ENCODE data around the gene SLC38A6.
"Not testable (repeated sequence)": the region's sequence is repeated elsewhere in the genome, so short reads cannot be mapped to it uniquely, and the experiment has no call there.

Gene SLC38A6

DNA sequence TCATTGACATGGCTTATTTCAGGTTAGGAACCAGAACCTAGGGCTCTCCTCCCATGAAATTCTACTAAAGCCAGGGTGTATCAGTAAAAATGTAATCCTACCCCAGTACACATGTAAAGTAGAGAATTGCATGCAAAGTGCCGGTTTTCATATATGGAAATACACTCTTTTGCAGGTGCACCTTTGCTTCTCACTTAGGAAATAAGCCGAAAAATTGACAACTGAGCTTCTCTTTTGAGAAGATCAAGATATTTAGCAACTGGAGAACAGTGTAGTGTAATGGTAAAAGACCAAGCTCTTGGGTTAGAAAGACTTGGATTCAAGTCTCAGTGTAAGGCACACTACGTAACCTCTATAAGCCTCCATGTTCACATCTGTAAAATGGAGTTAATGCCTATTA, 82.4 kb downstream of the SLC38A6 start:
- no peak for DNase-seq

DNA sequence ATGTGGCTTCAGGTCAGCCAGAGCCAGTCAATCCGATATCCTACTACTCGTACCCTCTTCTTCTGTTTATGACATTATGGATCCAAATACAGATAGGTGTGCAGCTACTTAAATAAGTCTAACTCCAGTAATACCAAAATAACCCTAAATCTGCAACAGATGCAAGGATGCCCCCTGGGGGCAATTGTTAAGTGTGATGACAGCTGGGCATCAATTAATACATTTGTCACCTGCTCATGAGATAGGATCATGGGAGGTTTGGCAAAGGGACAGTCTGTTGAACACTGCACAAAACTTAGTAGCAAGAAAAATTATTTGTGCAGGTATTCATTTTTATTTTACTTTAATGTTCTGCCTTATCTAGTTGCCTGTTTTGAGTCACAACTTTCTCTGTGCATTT, 83.2 kb downstream of the SLC38A6 start:
- DNase-seq, result no peak

DNA sequence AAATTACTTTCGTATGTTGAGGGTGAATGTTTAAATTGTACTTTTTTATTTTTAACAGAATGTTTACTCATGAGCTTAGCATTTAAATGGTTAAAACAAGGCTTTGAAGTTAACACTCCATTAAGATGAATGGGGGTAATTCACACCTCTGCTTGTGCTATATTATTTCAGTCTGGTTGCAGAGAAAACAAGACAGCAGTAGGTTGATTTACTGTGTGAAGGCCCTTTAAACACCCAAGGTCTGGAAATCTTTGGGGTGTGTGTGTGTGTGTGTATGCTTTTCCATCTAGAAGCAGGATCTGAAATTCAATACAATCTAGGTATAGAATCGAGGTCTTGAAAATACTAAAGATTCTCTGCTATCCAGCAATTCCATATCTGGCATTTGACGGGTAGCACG, 83.8 kb downstream of the SLC38A6 start:
- no peak for DNase-seq

DNA sequence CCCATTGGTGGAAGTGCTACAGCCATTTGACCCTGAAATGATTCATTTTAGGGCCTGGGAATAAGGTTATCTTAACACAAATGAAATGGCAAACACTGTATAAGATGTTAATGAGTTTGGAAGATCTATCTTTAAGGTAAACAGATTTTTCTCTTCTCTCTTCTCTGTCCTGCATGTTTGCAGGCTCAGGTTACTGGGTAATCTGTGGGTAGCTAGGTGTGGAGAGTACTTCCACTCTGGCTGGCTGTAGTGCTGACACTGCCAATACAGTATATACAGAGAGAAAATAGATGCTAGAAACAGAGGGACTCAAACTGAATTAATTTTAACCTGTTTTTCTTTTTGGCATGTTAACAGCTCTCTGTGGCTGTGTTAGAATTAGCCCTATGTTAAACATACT, 84.6 kb downstream of the SLC38A6 start:
- no peak for DNase-seq

DNA sequence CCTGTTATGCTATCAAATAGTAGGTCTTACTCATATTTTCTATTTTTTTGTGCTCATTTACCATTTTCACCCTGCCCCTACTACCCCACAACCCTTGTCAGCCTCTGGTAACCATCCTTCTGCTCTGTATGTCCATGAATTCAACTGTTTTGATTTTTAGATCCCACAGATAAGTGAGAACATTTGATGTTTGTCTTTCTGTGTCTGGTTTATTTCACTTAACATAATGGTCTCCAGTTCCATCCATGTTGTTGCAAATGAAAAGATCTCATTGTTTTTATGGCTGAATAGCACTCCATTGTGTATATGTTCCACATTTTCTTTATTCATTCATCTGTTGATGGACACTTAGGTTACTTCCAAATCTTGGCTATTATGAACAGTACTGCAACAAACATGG, 91.4 kb downstream of the SLC38A6 start:
- not testable (repeated sequence) for DNase-seq

DNA sequence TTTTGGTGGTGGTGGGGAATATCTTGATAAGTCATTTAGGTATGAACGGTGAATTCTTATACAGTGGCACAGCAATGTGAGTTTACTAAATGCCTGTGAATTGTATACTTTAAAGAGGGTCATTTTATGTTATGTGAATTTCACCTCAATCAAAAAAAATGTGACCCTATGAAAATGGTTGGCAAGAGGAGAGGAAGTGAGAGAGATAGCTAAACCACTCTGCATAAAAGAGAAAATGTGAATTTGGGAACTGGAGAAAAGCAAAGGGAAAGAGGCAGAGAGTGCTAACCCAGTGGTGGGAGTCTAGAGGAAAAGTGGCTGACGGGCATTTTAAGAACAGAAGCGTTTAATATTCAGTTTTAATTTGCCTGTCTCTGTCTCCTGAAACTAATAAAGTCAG, 93.8 kb downstream of the SLC38A6 start:
- no peak for DNase-seq

DNA sequence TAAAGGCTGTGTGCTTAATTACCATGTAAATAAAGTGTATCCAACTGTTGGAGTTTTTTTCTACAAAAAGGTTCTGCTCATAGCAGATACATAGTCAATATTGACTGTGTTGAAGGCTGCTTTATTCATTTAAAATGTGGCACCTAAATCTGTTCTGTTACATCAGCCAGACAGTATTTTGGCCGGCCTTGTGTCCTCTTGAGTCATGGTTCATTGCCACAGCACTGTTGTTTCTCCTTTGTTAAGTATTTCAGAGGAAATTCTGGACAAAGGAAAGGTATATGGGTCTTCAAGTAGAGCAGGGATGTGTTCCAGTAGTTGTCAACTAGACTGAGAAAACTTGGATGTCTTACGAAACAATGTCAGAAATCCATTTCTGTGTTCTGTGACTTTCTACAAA, 95.5 kb downstream of the SLC38A6 start:
- peak; percentile 17 for DNase-seq

DNA sequence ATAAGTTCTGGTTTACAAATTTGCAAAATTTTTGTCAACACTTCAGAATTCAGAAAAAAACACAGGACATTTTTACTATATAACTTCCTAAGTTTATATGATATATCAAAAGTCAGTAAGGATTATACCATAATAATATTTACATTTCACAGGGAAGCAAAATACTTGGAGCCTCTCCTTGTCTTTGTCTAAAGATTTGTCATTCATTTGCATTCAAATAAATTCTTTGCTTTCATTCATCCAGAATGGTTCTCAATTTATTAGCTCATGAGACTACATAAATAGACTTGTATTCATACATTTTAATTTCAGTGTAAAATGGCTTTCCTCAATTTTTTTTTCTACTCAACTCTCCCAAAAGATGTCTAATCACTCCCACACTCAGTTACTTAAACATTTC, 96.4 kb downstream of the SLC38A6 start:
- DNase-seq, result no peak

DNA sequence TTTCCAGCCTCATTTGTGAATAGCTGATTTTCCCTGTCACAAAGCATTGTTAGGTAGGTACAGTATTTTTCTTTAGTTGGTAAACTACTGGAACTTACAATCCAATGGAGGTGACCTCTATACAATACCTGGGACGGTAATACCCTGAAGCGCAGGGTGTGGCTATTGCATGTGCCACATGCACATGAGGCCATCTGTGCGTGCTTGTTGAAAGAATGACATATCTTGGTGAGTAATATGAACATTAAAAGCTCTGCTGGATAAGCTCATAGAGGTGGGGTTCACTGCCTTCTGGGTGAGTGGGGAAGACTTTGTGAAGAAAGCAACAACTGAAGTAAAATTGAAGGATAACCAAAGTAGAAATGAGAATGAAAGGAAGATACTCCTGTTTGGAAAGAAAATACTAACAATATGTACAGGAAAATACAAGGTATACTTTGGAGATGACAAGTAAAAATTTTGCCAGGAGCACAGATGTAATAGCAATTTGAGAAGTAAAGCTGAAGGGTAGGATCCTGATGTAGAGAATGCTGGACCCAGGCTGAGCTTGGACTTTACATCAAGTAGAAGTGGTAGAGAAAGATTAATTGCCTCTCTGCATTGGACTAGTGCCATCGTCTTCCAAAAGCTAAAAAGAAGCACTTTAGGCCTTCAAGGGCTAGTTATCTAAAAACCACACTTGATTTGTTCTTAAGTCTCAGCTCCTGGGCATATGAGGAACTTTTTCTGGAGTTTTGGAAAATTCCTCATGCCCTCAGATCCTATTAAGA, 97.1 kb downstream of the SLC38A6 start:
- no peak for DNase-seq

DNA sequence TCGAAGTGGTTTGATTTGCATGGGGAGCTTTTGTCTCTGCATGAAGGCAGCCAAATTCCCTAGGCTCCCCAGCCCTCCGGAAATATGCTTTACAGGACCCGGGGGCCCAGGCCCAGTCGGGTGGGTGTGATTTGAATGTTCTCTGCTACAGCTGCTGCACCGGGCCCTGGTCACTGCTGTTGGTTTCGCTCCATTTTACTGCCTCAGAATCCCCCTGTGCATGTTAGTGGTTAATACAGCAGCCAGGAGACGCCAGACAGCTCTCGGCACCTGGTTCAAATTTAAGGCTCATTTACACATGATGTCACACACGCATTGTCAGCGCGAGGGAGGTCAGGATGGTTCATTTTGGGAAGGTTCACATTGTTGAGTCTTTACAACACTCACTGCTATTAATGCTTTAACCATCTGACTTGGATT, 99.6 kb downstream of the SLC38A6 start:
- no peak for DNase-seq

DNA sequence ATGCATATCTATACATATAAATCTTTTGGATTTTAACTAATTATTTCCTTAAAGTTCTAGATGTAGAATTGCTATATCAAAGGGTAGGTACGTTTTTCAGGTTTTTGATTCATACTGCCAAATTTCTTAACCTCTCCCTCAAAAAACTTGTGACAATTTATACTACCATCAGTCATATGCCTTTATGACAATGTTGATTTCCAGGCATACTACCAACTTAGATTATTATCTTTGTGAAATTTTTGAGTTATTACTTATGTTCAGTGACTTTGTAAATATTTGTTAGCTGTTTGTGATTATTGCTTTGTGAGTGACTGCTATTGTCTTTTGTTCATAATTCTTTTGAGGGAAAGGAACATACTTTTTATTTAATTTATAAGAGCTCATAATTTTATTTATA, 107.0 kb downstream of the SLC38A6 start:
- DNase-seq, result no peak

DNA sequence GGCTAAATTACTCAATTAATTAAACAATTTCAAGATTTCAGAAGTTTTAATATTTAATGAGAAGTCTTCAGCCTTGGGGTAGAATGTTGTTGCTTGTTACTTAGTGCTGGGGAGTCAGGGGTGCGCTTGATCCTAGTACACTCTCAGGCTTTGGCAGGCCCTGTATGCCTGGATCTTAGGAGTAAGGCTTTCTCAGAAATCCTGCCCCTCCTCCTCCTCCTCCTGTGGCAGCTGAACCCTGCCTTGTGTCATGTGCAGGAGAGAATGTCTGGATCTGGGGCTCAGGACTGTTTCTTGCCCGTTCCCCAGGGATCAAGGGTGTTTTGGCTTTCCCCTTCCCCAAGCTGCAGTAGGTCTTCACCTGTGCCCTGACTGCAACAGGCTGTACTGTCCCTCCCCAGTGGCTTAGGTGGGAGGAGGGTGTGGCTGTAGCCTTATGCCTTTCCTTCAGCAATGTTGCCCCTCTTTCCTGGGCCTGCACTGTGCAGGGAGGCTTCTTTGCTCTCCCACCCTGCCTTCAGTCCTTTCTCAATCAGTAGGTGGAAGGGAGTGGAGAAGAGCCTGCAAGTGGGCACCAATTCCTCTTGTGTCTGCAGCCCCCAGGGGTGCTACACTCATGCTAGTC, 108.2 kb downstream of the SLC38A6 start:
- no peak for DNase-seq

DNA sequence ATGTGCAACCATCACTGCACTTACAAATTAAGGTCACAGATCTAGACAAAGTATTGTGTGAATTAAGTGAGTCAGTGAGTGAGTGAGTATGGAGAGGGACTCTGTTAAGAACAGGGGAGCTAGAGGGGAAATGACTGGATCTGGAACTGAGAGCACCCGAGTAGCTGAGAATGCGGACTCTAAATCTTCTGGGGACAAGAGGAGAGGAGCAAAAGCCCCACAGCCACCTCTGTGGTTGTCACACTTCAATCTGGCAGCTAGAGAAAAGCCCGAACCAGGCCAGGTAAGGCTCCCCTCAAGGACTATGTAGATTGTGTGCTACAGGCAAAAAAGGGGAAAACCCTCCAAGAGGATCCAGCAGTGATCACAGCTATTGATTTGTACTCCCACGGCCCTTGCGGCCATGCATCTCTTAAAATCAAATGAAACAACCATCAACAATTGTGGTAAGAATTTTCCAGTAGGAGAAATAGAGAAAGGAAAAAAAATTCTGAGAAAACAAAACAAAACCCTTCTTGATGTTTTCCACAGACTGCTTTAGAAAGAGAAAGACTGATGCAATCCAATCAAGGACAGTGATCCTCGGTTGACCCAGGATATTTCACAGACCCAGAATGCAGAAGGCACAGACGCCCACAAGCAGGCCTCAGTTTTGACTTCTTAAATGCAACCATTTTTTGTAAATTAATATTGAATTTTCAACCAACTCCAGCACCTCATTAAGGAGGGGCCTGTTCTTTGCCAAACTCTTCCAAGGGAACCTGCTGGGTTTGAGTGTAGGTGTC, 109.6 kb downstream of the SLC38A6 start:
- no peak for DNase-seq

DNA sequence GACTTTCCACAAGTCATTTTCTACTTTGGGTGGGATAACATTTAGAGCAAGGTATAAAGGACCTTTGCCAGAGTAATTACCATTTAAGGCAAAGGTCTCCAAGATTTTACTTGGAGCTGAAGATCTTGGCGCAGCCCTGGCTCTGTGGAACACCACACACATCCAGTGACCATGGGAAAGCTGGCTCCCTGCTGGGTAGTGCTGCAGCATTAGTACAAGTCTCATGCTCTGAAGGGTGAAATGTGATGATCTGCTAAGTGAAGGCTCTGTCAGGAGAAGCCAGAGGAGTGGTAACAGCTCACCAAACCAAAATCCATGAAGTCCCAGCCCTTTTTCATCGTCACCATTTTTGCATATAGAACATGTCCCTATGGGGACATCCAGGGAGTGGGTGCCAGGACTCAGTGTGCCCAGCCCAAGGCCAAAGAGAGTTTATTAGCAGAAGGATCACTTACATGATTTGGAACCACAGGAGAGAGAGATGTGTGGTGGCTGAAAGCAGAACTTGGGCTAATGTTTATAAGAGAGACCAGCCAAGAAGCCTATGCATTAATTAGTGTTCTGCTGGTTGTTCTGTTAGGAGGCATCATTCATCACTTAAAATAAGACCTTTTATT, 110.7 kb downstream of the SLC38A6 start:
- no peak for DNase-seq

DNA sequence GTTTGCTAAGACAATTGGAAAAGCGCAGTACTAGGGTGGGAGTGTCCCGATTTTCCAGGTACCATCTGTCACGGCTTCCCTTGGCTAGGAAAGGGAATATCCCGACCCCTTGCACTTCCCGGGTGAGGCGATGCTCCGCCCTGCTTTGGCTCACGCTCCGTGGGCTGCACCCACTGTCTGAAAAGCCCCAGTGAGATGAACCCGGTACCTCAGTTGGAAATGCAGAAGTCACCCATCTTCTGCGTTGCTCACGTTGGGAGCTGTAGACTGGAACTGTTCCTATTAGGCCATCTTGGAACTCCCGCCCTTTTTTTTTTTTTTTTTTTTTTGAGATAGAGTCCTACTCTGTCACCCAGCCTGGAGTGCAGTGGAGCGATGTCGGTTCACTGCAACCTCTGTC, 117.1 kb downstream of the SLC38A6 start:
- DNase-seq, result not testable (repeated sequence)

DNA sequence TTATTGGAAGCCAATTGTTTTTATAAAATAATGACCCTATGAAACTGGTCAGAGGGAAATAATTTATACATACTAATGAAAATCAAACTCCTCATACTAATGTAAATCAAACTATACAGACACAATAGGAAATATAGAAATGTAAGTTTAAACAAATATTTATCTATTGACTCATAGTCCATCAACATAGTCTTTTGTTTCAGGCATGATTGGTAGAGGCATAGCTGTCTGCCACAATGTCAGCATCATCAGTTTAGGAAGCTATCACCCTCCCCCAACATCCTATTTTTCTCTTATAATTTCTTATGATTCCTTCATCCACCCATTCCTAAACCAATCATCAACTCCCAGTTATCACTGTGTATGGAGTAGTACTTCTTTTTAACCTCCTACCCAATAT, 117.7 kb downstream of the SLC38A6 start:
- peak; percentile 30 for DNase-seq

DNA sequence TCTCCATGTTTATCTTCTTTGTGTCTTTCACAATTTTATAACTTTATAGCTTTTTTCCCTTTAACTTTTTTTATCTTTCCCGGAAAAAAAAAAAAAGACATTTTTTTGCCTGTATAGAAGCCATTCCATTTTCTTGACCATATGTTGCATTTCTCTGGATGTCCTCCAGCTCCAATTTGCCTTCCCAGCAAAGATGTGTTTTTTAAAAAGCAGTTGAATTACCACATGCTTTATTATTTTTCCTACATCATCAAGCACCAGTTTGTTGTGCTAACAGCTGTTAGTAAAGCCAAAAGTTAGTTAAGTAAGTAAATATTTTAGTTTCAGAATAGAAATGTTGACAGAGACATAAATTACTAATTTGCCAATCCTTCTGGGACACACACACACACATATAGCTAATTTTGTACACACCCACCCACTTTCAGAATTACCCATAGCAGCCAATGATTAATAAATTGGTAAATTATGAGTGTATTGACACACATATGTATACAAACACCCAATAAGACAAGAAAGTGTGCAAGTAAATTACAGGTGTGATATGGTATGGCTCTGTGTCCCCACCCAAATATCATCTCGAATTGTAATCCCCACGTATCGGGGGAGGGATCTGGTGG, 118.3 kb downstream of the SLC38A6 start:
- no peak for DNase-seq

DNA sequence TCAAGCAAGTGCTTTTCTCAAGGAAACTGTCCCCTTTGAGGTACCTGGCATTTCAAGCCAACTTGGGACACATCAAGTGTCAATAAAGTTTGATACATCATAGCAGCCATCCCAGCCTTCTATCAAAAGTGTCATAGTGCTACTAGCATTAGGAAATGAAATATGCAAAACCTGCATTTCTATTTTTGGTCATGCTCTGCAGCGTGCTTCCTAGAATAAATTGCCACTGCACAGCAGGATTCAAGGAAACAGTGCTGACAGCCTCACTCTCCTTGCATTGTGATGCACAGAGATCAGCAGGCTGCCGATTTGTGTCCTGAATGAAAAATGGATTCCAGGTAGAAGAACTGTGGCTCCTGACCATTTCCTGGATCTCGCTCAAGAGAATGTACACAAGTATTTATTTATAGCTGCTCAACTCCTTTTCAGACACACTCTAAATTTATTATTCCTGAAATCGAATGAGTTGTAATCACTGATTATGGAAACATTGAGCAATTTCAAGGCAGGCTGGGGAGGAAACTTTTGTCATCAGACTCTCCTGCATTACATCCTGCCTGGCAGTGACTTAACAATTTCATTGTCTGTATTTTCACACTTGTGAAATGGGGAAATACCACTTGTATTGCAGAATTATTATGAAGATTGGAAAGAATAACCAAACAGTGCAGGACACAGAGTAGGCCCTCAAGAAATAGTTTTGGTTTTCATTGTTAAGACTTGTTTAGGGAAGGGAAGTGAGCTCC, 120.9 kb downstream of the SLC38A6 start:
- peak; percentile 51 for DNase-seq
